Caki2 (cell line): Measurements from ENCODE around the gene CSNK1G3. TPM values are rescaled to one million over a fixed set of nuclear protein-coding genes. Genes with fewer than 3 reads are reported as not detected.
"Not testable (repeated sequence)": the region's sequence is repeated elsewhere in the genome, so short reads cannot be mapped to it uniquely, and the experiment has no call there.

Source experiments
- DNase-seq: peaks from one replicate; pipeline ENCODE4 v3.0.0-alpha.2; 2015; ENCODE audit warnings: low read depth
- in situ Hi-C: cut with HindIII; loops from 2 replicates; pipeline ENCODE4 v1.10.0; 2016; ENCODE audit warnings: low sequenced_read_pairs, low pct_unique_long_range_greater_than_20kb, mixed read lengths
- total RNA-seq: library from RNA; depleted of rRNA; stranded (reverse); fragments of >200 nt; shearing (Covaris generic); gene quantifications from 2 replicates; pipeline ENCODE4 v1.2.3, GENCODE V29; 2014; ENCODE audit warnings: low replicate concordance; rRNA removed

Gene CSNK1G3
- 18.1 and 20.2 TPM in 2 replicates for total RNA-seq

- DNase-seq, result peak; percentile 96
- in situ Hi-C loops, result no loop called here
Measured at GRCh38 chr5:123511648-123512605, at the start of gene CSNK1G3. CSNK1G3 (plus strand) TSS chr5:123512177; CDS start chr5:123545664, 33,487 bp downstream.

DNA sequence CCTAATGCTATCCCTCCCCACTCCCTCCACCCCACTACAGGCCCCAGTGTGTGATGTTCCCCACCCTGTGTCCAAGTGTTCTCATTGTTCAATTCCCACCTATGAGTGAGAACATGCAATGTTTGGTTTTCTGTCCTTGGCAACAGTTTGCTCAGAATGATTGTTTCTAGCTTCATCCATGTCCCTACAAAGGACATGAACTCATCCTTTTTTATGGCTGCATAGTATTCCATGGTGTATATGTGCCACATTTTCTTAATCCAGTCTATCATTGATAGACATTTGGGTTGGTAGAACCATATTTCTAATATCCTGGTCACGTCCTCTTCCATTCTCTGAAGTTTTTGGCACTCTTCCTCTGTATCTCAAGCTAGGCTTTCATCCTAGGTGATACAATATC lies 45.1 kb upstream of the CSNK1G3 start:
- in situ Hi-C loops, DNase-seq: not testable (repeated sequence)

GRCh38 chr5:123471385-123471784 lies 40.6 kb upstream of the CSNK1G3 start:
- in situ Hi-C loops, result no loop called here
- DNase-seq, result no peak

- in situ Hi-C loops, result no loop called here
- DNase-seq, result no peak
Measured at GRCh38 chr5:123472150-123472924, 39.6 kb upstream of the CSNK1G3 start.

GRCh38 chr5:123474228-123474627 lies 37.7 kb upstream of the CSNK1G3 start:
- in situ Hi-C loops, result no loop called here
- DNase-seq, result no peak

DNA sequence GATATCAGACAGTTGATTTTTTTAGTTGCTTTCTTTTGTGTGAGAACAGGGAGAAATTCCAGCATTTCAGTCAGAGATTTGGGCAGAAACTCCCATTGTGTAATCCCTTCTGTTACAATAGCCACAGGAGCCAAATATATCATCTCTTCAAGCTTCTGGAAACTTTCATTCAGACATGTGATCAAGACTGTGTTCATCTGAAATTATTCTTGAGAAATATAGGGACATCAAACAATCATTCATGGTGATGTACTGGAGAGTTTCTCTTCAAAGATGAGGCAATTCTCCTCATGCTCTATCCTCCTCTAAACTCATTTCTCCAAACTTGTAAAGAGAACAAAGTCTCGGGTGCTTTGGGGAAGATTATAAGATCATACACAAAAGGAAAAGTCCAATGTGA lies 35.2 kb upstream of the CSNK1G3 start:
- DNase-seq, result no peak
- in situ Hi-C loops, result no loop called here

DNA sequence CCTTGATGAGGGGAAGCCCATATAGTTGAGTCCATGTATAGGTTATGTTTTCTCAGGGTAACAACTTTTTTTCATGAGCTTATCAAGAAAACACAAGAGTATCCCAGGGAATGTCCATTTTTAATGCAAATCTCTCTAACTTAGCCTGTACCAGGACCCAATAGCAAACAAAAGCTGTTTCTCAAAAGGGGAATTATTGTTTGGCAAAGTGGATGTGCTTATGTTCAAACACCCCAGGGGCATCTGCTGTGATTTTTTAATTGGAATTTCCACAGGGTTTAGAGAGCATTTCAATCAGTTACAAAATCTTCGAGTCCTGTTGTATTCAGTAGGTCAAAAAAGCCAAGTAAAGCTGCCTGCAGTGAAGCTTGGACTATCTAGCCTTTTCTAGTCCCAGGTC lies 33.4 kb upstream of the CSNK1G3 start:
- in situ Hi-C loops, result no loop called here
- DNase-seq, result no peak

DNA sequence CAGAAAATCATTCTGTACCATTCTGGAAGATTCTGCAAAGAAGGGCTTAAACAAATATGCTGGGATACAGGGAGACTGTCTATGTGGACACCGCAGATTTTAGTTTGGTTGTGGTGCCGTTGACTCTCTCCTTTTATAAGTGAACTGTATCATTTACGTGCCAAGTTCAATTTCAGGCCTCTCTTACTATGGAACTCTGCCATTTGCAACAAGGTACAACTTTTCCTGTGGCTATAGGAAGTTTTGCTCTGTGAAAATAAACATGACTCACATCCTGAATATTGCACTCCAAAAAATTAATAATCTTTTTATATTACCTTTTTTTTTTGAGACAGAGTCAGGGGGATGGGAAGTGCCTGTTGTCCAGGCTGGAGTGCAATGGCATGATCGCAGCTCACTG lies 29.7 kb upstream of the CSNK1G3 start:
- DNase-seq, result no peak
- in situ Hi-C loops, result no loop called here

GRCh38 chr5:123483446-123484077 lies 28.4 kb upstream of the CSNK1G3 start:
- in situ Hi-C loops, result no loop called here
- no peak for DNase-seq

DNA sequence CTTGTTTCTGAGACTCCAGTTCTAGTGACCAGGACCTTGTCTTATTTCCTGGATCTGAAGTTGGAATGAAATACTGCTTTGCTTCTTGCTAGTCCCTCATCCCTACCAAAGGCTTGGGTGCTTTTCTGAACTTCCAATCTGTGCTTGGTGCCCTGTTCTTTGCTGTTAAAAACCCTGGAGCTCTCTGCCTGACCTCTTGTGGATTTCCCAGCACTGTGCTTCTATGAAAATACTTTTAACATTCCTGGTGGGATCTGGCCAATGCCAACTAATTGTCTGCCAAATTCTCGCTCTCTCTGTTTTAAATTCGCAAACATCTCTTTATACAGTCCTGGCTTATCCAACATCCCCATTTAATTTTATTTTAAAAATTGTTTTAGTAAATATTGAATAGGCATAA lies 26.7 kb upstream of the CSNK1G3 start:
- DNase-seq, result no peak
- in situ Hi-C loops, result no loop called here

DNA sequence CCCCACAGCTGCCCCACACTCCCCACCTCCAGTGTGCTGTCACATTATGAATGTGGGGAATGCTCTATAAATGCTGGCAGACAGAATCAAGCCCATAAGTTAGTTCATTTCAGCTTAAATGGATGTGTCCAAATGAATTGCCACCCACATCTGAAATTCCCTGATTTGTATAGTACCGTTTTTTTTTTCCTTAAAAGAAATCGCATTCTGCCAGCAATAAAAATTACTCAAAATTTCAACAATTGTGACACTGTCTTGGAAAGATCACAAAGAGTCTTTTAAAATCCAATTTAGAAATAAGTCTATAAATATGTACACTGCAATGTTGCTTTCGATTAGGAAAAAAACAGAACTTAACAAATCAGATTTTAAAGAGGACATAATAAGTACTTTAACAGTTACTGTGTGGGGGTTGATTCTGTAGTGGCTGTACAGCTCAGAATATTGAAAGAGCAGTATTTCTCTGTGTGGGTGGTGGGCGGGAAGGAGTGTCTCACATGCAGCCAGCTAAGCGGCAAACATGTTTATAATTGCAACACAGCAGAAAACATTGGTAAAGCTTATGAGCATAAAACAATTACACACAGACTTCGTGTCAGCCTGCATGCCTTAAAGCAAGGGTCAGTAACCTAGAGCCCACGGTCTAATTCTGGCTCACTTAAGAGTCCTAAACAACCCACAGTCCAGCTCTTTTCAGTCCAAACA lies 24.9 kb upstream of the CSNK1G3 start:
- DNase-seq, result no peak
- in situ Hi-C loops, result no loop called here

DNA sequence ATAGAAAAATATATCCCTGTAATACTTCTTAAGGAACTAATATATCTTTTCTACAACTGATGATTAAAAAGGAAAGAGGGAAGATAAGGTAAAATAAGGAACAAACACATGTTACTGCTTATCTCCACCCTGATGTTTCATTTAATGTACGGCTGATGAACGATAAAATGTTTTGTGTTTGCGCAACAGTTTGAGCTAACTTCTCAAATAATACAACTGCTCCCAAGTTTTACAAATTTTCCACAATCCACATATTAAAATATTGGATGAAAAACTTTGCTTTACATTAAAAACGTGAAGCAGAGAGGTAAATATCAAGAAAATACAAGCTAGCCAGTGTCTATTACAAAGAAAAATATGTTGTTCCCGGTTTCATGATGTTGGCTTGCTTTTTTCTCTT lies 21.0 kb upstream of the CSNK1G3 start:
- no peak for DNase-seq
- in situ Hi-C loops, result no loop called here

GRCh38 chr5:123495211-123495610 lies 16.8 kb upstream of the CSNK1G3 start:
- DNase-seq, in situ Hi-C loops: not testable (repeated sequence)

DNA sequence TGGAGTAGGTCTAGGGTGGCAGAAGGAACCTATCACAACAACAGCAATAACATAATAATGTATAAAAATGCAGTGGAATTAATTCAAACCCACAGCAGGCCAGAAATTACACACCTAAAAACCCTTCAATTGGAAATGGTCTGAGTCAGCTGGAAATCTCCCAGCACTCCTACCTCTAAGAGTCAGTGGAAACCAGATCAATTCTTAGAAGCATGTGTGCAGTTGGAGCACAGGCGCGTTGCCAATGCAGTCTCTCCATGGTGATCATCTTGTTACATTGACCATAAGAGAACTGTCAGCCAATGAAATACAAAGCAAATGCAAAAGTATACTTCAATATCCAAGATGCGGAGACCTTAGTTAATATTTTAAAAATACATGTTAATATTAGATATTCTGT lies 15.1 kb upstream of the CSNK1G3 start:
- in situ Hi-C loops, result no loop called here
- no peak for DNase-seq

DNA sequence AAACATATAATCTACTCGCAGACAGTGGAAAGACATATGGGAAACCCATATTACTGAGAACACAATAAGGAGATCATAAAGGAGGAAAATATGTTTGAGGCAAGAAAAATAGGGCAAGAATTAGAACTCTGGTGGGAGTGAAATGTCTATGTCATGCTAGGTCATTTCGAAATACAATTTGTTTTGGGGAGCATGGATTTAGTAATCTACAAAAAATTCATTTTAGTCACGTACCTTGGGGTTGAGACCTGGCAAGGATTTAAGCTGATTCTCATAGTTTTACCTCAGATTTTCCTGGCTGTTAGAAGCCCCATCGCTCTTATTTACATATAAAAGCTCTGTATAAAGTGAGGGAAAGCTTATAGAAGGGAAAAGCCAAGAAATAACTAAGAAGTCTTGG lies 11.5 kb upstream of the CSNK1G3 start:
- in situ Hi-C loops, result no loop called here
- no peak for DNase-seq

DNA sequence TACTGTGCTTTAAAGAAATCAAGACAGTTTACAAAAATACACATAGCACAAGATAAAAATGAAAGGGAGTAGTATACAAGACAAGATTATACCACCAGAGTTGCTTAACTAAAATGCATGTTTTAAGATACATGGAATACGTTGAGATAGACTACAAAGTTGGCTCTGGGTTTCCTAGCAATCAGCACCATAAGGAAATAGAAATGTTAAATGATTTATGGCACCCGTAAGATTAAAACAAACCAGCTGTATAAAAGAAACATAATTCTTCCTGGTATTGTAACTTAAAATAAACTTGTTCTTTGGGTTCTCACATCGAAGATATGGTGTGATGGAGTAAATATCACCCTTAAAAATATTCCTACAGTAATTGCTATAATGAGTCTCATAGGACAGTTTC lies 9.9 kb upstream of the CSNK1G3 start:
- in situ Hi-C loops, result no loop called here
- no peak for DNase-seq

DNA sequence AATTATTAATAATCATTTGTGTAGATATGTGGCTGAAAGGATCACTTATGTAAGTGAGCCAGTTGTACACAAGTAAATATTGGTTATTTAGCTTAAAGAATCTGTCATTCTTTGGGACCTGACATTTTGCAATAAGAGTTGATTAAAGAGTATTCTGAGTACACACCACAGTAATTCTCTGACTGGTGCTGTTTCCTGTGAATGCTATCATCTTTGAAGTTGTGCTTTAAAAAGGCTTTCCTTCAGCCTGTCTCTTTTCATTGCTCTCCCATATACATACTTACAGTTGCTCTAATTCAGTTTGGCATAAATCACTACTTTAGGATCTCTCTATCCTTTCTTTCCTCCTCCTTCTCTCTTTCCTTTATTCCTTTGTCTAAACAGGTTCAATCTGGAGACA lies 8.7 kb upstream of the CSNK1G3 start:
- in situ Hi-C loops, result no loop called here
- no peak for DNase-seq

GRCh38 chr5:123505633-123506032 lies 6.3 kb upstream of the CSNK1G3 start:
- DNase-seq, result no peak
- in situ Hi-C loops, result no loop called here
